Astrocyte (in vitro differentiated cells and primary cell): Measurements from ENCODE around the gene ZNF609. TPM values are rescaled to one million over a fixed set of nuclear protein-coding genes. Genes with fewer than 3 reads are reported as not detected.

Experiments
- DNase-seq: peaks from one replicate; pipeline ENCODE4 v3.0.0-alpha.2; 2010; ENCODE audit warnings: low read depth
- FAIRE-seq: peaks from 2 replicates; lab custom pipeline; 2011; peaks lifted over from hg19 to GRCh38; lab: Jason Lieb, UNC
- H2AFZ ChIP-seq: 2 replicates; pipeline ENCODE4 v1.6.0; 2012; ENCODE audit warnings: low read depth, low read length, inconsistent platforms
- H3K27ac ChIP-seq: 2 replicates; pipeline ENCODE4 v1.5.1; 2011; ENCODE audit warnings: low read depth, low read length, inconsistent platforms
- H3K27me3 ChIP-seq: 2 replicates; pipeline ENCODE4 v1.6.0; 2011; ENCODE audit warnings: low read length, inconsistent platforms; ENCODE audit not compliant: insufficient read depth
- H3K36me3 ChIP-seq: 2 replicates; pipeline ENCODE4 v1.5.1; 2011; ENCODE audit warnings: low read length, inconsistent platforms; ENCODE audit not compliant: insufficient read depth
- H3K4me1 ChIP-seq: 2 replicates; pipeline ENCODE4 v1.5.1; 2011; ENCODE audit warnings: low read length, inconsistent platforms; ENCODE audit not compliant: insufficient read depth
- H3K4me2 ChIP-seq: 2 replicates; pipeline ENCODE4 v1.6.0; 2012; ENCODE audit warnings: low read length, inconsistent platforms
- H3K4me3 ChIP-seq: 2 replicates; pipeline ENCODE4 v1.5.1; 2011; ENCODE audit warnings: low read depth, mild to moderate bottlenecking, low read length, inconsistent platforms; ENCODE audit not compliant: insufficient read depth
- H3K79me2 ChIP-seq: 2 replicates; pipeline ENCODE4 v1.6.0; 2012; ENCODE audit warnings: mild to moderate bottlenecking, low read length, inconsistent platforms; ENCODE audit not compliant: insufficient read depth
- H3K9ac ChIP-seq: 2 replicates; pipeline ENCODE4 v1.6.0; 2012; ENCODE audit warnings: mild to moderate bottlenecking, low read length, inconsistent platforms
- H3K9me3 ChIP-seq: 2 replicates; pipeline ENCODE4 v1.5.1; 2012; ENCODE audit warnings: low read depth, mild to moderate bottlenecking, low read length, inconsistent platforms; ENCODE audit not compliant: insufficient read depth
- H4K20me1 ChIP-seq: 2 replicates; pipeline ENCODE4 v1.6.0; 2012; ENCODE audit warnings: low read length, inconsistent platforms; ENCODE audit not compliant: insufficient read depth
- H3K27ac Mint-ChIP-seq: one replicate; pipeline ENCODE4 v1.8.0; 2021; ENCODE audit warnings: mild to moderate bottlenecking, mixed read lengths; ENCODE audit not compliant: unreplicated experiment
- H3K27me3 Mint-ChIP-seq: one replicate; pipeline ENCODE4 v1.8.0; 2021; ENCODE audit warnings: low read depth, mixed read lengths; ENCODE audit not compliant: unreplicated experiment
- H3K36me3 Mint-ChIP-seq: one replicate; pipeline ENCODE4 v1.8.0; 2021; ENCODE audit warnings: low read depth, mixed read lengths; ENCODE audit not compliant: unreplicated experiment
- H3K4me1 Mint-ChIP-seq: one replicate; pipeline ENCODE4 v1.8.0; 2021; ENCODE audit warnings: low read depth, mixed read lengths; ENCODE audit not compliant: unreplicated experiment
- H3K4me3 Mint-ChIP-seq: one replicate; pipeline ENCODE4 v1.8.0; 2021; ENCODE audit warnings: mild to moderate bottlenecking, moderate library complexity, mixed read lengths; ENCODE audit not compliant: unreplicated experiment
- H3K9me3 Mint-ChIP-seq: one replicate; pipeline ENCODE4 v1.8.0; 2021; ENCODE audit warnings: mild to moderate bottlenecking, mixed read lengths; ENCODE audit not compliant: unreplicated experiment
- EZH2 ChIP-seq: IDR thresholded peaks from 2 replicates; pipeline ENCODE4 v1.6.1; 2012; ENCODE audit warnings: mild to moderate bottlenecking, low read length, inconsistent platforms; ENCODE audit not compliant: insufficient read depth
- total RNA-seq: library from RNA; stranded (reverse); gene quantifications from 2 replicates; pipeline ENCODE4 v1.2.1, GENCODE V29; 2021
- TF ChIP-seq, protein P1 (sequence below): IDR thresholded peaks from 2 replicates; pipeline ENCODE4 v1.5.1; 2011; ENCODE audit warnings: low read depth, mild to moderate bottlenecking, inconsistent platforms, low read length, moderate library complexity; ENCODE audit not compliant: insufficient read depth

The ZNF609 gene
- total RNA-seq, 1 donor from 2014 or later, result 38.5 TPM

DNA sequence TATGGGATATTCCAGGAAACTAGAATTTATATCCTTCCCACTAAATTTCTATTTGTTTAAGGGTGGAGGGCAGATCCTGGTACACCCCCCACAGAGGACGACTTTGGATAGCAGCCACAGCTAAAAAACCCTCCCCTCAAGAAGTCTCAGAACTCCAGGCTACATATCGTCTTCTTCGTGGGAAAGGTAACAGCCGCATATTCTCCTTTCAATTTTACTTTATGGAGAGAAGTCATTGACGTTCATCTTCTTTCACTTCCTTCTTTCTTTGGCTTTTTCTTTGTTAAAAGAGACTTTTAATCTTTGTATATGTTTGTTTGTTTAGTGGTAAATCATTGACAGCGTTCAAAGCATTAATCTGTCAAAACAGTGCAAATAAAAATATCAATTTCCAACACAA is 36.4 kb upstream of the ZNF609 start:
- H3K36me3 Mint-ChIP-seq, result peaks cover 10% of the 10 kb centered on the region
- Histone ChIP-seq H3K36me3 (peaks cover 32% of the 10 kb centered on the region), H3K9me3 (no peaks in the 10 kb centered on the region), H2AFZ (no peak overlapping the region), H4K20me1 (peaks cover 6% of the 10 kb centered on the region), H3K9ac (no peak overlapping the region), H3K27ac (no peak overlapping the region), H3K4me2 (no peak overlapping the region), H3K27me3 (no peaks in the 10 kb centered on the region), H3K79me2 (no peaks in the 10 kb centered on the region), H3K4me3 (no peak overlapping the region), H3K4me1 (no peaks in the 10 kb centered on the region)
- no peak overlapping the region for H3K27ac Mint-ChIP-seq
- no peak overlapping the region for H3K4me3 Mint-ChIP-seq
- H3K4me1 Mint-ChIP-seq, result no peaks in the 10 kb centered on the region
- DNase-seq (no peak), FAIRE-seq (no peak)
- no peaks in the 10 kb centered on the region for H3K9me3 Mint-ChIP-seq
- no peak for TF ChIP-seq EZH2
- TF ChIP-seq, protein P1, sequence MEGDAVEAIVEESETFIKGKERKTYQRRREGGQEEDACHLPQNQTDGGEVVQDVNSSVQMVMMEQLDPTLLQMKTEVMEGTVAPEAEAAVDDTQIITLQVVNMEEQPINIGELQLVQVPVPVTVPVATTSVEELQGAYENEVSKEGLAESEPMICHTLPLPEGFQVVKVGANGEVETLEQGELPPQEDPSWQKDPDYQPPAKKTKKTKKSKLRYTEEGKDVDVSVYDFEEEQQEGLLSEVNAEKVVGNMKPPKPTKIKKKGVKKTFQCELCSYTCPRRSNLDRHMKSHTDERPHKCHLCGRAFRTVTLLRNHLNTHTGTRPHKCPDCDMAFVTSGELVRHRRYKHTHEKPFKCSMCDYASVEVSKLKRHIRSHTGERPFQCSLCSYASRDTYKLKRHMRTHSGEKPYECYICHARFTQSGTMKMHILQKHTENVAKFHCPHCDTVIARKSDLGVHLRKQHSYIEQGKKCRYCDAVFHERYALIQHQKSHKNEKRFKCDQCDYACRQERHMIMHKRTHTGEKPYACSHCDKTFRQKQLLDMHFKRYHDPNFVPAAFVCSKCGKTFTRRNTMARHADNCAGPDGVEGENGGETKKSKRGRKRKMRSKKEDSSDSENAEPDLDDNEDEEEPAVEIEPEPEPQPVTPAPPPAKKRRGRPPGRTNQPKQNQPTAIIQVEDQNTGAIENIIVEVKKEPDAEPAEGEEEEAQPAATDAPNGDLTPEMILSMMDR, result no peak
- no peaks in the 10 kb centered on the region for H3K27me3 Mint-ChIP-seq

DNA sequence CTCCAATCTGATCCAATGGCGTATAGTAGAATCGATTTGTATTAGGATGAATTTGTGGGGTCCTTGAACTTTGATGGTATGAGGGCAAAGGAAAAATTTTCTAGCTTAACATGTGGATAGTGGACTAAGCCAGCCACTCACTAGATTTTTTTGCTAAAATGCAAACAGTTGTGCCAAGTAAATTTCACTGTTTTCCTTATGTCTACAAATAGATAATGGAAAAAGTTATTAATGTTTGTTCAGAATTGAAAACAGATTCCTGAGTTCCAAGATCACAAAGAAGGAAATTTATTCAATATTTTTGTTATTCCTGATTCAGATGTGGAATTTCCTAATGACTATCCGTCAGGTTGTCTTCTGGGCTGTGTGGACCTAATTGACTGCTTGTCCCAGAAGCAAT is 35.2 kb upstream of the ZNF609 start:
- TF ChIP-seq, protein P1, result no peak
- no peak for TF ChIP-seq EZH2
- Histone ChIP-seq H3K79me2 (no peaks in the 10 kb centered on the region), H3K4me2 (no peak overlapping the region), H4K20me1 (peaks cover 6% of the 10 kb centered on the region), H3K9me3 (no peaks in the 10 kb centered on the region), H3K4me3 (no peak overlapping the region), H3K9ac (no peak overlapping the region), H3K4me1 (peaks cover 7% of the 10 kb centered on the region), H3K36me3 (peaks cover 32% of the 10 kb centered on the region), H2AFZ (no peak overlapping the region), H3K27ac (no peak overlapping the region), H3K27me3 (no peaks in the 10 kb centered on the region)
- Mint-ChIP-seq H3K9me3 (no peaks in the 10 kb centered on the region), H3K27me3 (no peaks in the 10 kb centered on the region), H3K4me3 (no peak overlapping the region), H3K4me1 (peaks cover 8% of the 10 kb centered on the region), H3K36me3 (peaks cover 10% of the 10 kb centered on the region), H3K27ac (no peak overlapping the region)
- FAIRE-seq (no peak), DNase-seq (no peak)

DNA sequence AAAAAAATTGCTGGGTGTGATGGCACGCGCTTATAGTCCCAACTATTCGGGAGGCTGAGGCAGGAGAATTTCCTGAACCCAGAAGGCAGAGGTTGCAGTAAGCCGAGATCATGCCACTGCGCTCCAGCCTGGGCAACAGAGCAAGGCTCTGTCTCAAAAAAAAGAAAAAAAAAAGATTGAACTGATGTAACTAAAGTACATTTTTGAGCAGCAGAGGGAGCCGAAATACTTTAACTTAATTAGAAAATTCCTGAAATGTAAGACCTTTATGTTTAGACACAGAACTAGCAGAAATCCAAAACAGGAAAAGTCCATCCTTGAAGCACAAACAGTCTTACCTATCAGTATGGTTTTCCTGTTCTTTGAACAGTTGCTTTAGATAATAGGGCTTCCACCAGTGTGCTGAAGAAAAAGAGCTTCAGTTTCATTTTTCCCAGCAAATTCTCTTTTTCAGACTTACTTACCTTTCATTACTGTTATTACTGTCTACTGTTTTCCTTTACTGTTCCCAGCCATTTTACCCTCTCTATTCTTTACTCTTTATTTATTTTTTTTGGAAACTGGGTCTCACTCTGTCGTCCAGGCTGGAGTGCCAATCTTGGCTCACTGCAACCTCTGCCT is 33.4 kb upstream of the ZNF609 start:
- H3K27ac ChIP-seq, result no peak overlapping the region
- H3K4me1 Mint-ChIP-seq, result peaks cover 15% of the 10 kb centered on the region
- no peak overlapping the region for H3K4me3 Mint-ChIP-seq
- no peaks in the 10 kb centered on the region for H3K27me3 Mint-ChIP-seq
- no peak for TF ChIP-seq EZH2
- TF ChIP-seq, protein P1, result no peak
- no peak overlapping the region for H3K4me3 ChIP-seq
- no peak overlapping the region for H3K27ac Mint-ChIP-seq
- no peak for FAIRE-seq
- H3K79me2 ChIP-seq, result no peaks in the 10 kb centered on the region
- H3K9ac ChIP-seq, result no peak overlapping the region
- H3K36me3 Mint-ChIP-seq, result peaks cover 10% of the 10 kb centered on the region
- peaks cover 13% of the 10 kb centered on the region for H3K4me1 ChIP-seq
- H3K4me2 ChIP-seq, result no peak overlapping the region
- H3K36me3 ChIP-seq, result peaks cover 34% of the 10 kb centered on the region
- no peaks in the 10 kb centered on the region for H3K9me3 ChIP-seq
- H3K9me3 Mint-ChIP-seq, result no peaks in the 10 kb centered on the region
- DNase-seq, result peak; percentile 16
- H2AFZ ChIP-seq, result no peak overlapping the region
- H3K27me3 ChIP-seq, result no peaks in the 10 kb centered on the region
- peaks cover 6% of the 10 kb centered on the region for H4K20me1 ChIP-seq
